GM12864 (cell line): ENCODE measurements around the gene PNMA6F.

Experiments used
- DNase-seq: peaks from one replicate; pipeline ENCODE4 v3.0.0-alpha.2; 2011; ENCODE audit warnings: low read depth
- H3K4me3 ChIP-seq: 2 replicates; pipeline ENCODE4 v1.5.1; 2011; ENCODE audit warnings: mild to moderate bottlenecking, low read depth, low read length, control low read depth
- CTCF ChIP-seq: IDR thresholded peaks from 2 replicates; pipeline ENCODE4 v1.5.1; 2011; ENCODE audit warnings: low read depth, mild to moderate bottlenecking, moderate library complexity, low read length, control low read depth, inconsistent platforms; ENCODE audit errors: missing control alignments

PNMA6F gene

GRCh38 chrX:153361781-153362397 lies 40.3 kb upstream of the PNMA6F start:
- H3K4me3 ChIP-seq, result no peak overlapping the region
- DNase-seq, result no peak
- TF ChIP-seq CTCF, result no peak

GRCh38 chrX:153357877-153358276 lies 36.3 kb upstream of the PNMA6F start:
- DNase-seq, result no peak
- no peak for TF ChIP-seq CTCF
- H3K4me3 ChIP-seq, result no peak overlapping the region

DNA sequence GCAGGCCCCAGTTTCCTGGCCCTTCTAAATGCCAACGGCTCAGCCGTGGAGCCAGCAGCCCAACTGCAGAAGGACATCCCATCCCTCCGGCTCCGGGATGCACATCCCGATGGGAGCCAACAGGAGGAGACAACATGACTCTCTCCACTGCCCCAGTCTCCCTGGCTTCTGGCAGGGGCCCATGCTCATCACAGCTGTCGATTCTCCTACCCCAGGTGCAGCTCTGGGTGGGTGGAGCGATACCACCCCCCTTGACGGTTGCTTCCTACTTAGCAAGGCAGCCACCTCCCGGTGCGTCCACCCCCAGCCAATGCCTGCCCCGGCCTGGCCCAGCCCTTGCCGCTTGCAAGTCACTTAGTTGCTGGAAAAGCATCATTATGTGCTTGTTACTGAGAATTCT lies 31.8 kb upstream of the PNMA6F start:
- no peak for DNase-seq

DNA sequence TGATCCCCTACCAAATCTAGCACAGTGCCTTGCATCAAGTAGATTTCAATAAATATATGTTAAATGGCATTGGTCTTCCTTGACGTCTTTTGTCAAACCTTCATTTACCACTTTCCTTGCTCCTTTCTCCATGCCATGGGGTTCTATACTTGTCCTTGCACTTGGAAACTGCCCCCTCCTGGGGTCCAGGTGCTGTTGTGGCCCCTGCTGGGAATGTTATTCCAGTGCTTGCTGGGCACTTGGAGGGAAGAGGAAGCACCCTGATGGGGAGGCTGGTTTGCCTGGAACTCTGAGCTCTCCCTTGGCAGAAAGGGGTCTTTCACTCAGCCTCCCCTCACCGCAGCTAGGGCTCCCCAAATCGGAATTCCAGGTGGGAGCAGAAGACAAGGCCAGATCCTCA lies 31.3 kb upstream of the PNMA6F start:
- no peak overlapping the region for H3K4me3 ChIP-seq
- TF ChIP-seq CTCF, result no peak
- DNase-seq, result no peak

More for the DNA sequence above, 31.8 kb upstream of the PNMA6F start:
- H3K4me3 ChIP-seq, result no peak overlapping the region
- TF ChIP-seq CTCF, result no peak

- no peak for TF ChIP-seq CTCF
- H3K4me3 ChIP-seq, result no peak overlapping the region
- no peak for DNase-seq
Measured at GRCh38 chrX:153351981-153352380, 30.4 kb upstream of the PNMA6F start.

DNA sequence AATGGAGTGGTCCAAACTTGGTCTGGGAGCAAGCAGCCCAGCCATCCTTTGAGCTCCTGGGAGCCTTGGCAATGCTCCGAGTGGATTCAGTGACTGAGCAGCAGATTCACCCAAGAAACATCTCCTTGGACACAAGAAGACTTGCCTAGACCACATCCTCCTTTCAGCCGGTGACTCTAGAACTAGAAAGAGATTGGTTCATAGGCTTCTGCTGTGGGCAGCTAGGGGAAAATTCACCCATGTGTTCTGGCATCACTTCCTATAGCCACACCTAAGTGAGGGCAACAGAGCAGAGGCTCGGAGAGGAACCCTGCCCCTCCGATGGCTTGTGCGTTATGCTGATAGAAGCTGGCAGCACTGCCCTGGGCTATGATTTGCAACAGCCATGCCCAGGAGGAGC lies 28.4 kb upstream of the PNMA6F start:
- no peak for DNase-seq
- TF ChIP-seq CTCF, result no peak
- H3K4me3 ChIP-seq, result no peak overlapping the region

DNA sequence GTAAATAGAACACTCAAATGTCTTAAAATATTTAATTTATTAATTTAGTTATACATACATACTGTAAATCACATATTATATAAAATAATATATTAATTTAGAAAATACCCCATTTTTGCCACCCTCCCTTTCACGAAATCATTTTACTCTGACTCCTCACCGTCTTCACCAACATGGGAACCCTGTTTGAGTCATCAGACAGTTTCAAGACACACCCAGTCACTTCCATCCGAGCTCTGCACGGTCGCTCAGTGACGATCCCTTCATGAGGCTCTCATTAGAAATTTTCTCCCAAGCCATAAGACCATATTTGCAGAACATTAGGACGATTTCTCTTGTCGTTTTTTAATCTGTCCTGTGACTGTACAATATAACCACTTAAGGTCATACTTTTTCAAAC lies 26.9 kb upstream of the PNMA6F start:
- no peak for TF ChIP-seq CTCF
- no peak overlapping the region for H3K4me3 ChIP-seq
- no peak for DNase-seq
